HG03469 (cell line): ENCODE results near the gene APLF.
"Not testable (repeated sequence)": the region's sequence is repeated elsewhere in the genome, so short reads cannot be mapped to it uniquely, and the experiment has no call there.

ENCODE experiments used
- ATAC-seq: cut with Tn5 transposase; IDR thresholded peaks from one replicate; pipeline ENCODE4 v1.9.1; 2021; ENCODE audit warnings: mild to moderate bottlenecking, moderate library complexity, moderate number of reproducible peaks; ENCODE audit not compliant: unreplicated experiment

APLF gene

GRCh38 chr2:68438455-68439303 lies 28.7 kb upstream of the APLF start:
- ATAC-seq = no peak

GRCh38 chr2:68441179-68441993 lies 26.0 kb upstream of the APLF start:
- peak; percentile 96 for ATAC-seq

GRCh38 chr2:68441994-68442322 lies 25.4 kb upstream of the APLF start:
- ATAC-seq = no peak

DNA sequence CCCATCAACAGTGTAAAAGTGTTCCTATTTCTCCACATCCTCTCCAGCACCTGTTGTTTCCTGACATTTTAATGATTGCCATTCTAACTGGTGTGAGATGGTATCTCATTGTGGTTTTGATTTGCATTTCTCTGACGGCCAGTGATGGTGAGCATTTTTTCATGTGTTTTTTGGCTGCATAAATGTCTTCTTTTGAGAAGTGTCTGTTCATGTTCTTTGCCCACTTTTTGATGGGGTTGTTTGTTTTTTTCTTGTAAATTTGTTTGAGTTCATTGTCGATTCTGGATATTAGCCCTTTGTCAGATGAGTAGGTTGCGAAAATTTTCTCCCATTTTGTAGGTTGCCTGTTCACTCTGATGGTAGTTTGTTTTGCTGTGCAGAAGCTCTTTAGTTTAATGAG lies 21.0 kb upstream of the APLF start:
- ATAC-seq = not testable (repeated sequence)

DNA sequence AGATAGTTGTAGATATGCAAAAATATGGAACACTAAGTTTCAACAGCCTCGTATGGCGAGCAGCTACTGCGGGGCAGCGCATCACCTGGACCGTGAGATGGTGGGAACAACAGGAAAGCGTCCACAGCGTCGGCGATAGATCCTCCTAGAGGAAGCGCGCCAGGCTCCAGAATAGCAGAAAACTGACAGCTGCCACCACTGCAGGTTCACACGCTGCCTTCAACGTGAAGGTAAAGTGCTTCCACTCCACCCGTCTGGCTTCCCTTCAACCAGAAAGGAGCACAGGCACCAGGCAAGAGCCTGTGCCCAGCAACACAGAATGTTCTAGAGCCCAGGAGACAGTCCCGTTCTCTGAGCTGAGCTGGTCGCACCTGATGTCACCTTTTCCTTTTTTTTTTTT lies 20.3 kb upstream of the APLF start:
- no peak for ATAC-seq

GRCh38 chr2:68448671-68449653 lies 18.4 kb upstream of the APLF start:
- ATAC-seq = no peak

DNA sequence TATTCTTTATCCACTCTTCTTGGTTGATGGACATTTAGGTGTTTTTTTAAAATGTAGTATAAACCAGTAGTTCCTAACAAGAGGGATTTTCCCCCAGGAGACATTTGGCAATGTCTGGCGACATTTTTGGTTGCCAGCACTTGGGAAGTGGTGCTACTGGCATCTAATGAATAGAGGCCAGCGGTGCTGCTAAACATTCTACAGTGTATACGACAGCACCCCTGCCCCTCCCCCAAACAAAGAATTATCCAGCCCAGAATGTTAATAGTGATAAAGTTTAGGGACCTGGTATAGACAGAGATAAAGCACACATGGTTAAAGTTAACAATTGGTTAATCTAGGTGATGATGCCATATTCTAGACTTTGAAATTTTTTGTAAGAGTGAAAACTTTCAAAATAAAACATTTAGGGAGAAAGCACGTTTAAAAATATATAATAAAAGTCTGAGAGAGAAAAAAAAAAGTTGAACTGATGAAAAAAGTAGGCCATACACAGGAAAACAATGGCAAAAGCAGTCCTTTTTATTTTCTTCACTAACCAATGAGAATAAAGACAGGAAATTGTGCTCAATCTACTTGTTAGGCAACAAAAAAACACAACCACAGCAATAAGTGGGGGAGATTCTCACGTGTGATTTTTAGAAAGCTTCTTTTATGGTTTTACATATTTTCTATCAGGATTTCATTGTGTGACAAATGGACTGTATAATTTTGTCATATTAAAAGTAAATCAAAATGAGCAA lies 15.1 kb upstream of the APLF start:
- ATAC-seq = no peak

DNA sequence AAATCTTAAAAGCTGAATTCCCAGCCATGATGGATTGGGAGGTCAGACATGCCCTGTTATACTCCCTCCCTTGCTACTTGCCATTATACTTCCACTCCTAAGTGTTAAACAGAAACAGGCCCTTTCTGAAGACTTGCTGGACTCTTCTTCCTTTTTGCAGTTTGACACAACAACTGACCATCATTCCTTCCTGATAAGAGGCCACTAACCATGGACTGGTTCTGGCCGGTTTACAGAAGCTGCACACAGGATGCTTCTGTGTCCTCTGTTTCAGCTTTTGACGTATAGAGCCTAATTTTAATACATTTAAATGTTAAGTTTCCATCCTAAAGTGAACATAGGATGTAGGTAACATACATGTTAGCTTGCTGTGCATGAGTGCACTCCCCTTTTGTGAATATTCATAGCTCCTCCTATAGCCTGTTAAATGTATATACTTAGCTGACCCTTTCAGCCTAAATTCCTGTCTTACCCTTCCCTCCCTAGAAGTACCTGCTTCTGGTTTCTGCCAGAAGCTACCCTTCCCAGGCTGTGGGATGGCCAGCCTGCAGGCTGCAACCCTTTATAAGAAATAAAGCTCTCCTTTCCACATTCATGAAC lies 13.5 kb upstream of the APLF start:
- ATAC-seq = no peak

DNA sequence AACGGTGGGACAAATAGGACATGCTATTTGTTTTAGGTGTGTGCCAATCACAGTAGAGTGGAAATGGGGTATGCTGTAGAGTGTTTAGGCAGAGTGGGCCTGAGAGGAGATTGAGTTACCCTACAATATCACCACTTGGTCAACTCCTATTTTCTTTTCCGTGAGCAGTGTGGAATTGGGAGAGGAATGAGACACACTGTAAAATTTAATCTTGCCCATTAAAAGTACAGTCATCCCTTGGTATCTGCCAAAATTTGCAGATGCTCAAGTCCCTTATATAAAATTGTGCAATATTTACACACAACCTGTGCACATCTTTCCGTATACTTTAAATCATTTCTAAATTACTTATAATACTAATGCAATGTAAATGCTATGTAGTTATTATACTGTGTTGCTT lies 12.7 kb upstream of the APLF start:
- no peak for ATAC-seq

- no peak for ATAC-seq
These were observed 11.2 kb upstream of the APLF start for GRCh38 chr2:68456198-68456597.

DNA sequence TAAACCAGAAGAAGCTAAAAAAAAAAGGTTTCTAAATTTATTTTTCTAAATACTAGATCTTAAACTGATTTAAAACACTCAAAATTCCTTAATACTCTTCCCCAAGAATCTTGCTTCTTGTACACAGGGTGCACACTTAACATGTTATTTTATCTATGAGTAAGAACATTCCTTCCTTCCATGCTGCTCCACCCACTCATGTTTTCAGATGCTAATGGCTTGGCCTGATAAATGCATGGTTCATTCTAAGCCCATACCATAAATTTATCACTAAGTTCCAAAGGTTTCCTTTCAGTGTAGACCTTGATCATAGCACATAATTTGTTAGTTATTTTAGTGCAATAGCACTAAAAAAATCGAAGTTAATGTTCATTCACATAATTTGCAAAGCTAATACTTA lies 8.4 kb upstream of the APLF start:
- ATAC-seq = no peak

DNA sequence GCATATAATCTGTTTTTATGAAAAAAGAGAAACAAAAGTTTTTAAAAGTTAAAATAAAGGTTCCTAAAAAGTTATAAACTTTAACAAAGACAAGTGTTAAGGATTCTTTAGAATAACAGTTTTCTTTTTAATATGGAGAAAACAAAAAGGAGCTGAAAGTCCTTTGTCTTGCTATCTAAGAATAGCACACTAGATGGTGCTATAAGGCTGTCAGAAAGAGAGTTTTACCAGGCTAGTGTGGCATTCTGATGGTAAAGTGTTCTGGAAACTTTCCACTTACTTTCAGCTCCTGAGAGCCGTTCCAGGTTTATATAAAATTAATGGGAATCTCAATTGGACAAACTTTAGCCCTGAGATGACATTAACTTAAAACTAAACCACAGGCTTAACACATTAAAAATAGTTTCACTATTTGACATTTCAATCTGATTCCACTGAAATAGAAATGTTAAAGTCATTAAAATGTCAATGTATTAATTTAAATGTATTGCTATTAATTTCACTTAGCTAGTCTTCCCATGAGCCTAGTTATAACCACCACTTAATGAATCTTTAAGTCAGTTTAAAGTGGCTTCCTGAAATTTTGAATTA lies 4.0 kb upstream of the APLF start:
- no peak for ATAC-seq

- no peak for ATAC-seq
These were observed 2.7 kb upstream of the APLF start for GRCh38 chr2:68464651-68465050.

DNA sequence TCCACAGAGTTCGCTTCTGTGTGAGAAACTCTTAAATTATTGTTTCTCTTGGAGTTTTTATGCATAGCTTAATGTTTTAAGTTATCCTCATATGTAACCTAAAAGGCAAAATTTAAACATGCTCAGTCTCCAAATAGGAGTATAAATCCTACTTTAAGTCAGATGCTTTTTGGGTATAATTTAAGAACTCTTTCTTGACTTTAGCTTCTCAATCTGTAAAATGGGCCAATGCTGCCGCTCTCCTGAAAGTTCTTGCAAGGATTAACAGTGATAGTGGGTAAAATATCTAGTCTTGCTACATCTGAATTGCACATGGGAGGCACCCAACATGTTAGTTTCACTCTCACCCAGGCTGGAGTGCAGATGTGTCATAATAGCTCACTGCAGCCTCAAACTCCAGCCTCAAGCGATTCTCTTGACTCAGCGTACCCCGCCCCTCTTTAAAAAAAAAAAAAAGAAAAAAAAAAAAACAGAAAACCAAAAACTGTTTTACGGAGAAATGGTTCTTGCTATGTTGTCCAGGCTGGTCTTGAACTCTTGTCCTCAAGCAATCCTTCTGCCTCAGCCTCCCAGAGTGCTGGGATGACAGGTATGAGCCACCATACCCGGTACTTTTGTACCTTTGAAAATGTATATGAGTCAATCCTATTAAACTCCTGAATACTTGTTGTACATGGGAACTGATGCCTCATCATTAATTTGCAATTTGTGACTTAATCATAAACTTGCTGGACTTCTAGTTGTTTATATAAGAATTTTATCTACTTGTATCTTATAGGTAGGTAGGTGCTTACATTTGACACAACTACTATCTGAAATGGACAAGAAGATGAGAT lies 2.1 kb upstream of the APLF start:
- ATAC-seq = no peak

- no peak for ATAC-seq
These were observed 1.0 kb upstream of the APLF start for GRCh38 chr2:68466361-68466777.

DNA sequence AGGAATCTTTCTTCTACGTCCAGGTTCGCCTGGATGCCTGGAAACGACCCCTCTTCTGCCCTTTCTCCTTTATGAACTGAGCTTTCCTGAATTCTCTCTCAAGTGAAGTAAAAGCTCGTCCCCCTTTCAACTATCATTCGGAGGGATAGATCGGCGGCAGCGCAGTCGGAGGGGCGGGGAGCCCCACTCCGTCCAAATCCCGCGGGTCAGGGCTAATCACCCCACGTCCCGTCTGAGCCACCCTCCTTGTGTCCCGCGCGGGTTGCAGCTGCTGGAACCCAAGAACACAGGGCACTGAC lies 658 bp upstream of the APLF start:
- no peak for ATAC-seq

GRCh38 chr2:68468801-68469200 lies 1.4 kb downstream of the APLF start:
- no peak for ATAC-seq

- ATAC-seq = no peak
These were observed 2.5 kb downstream of the APLF start for GRCh38 chr2:68469935-68470334.

DNA sequence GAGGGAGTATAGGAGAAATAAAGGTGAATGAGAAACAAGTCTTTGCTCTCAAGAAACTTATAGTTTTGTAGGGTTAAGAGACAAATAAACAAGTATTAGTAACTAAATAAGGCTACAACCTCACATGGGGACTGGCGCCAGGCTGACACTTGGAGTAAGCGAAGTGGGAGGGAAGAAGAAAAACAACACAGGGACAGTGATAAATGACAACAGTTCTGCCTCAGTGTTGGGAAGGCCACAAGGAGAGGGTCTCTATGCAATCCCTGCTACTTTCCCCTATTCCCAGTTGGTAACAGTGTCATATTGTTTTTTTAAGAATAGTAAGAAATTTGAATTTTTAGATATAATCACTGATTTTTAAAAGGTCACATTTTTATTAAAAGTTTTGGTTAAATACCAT lies 4.0 kb downstream of the APLF start:
- no peak for ATAC-seq
